Stimulated activated CD4-positive, alpha-beta T cell treated with anti-CD3 and anti-CD28 coated beads, TNF-alpha, amount 100 ng/mL, for 4 hours (primary cell): ENCODE results near the gene TAP2.
"Not testable (repeated sequence)": the region's sequence is repeated elsewhere in the genome, so short reads cannot be mapped to it uniquely, and the experiment has no call there.

Experiments used
- DNase-seq, 3 experiments: peaks; one replicate each; pipeline ENCODE4 v3.0.0-alpha.2; 2020; ENCODE audit warnings: low read depth in 3 of 3

The TAP2 gene

DNA sequence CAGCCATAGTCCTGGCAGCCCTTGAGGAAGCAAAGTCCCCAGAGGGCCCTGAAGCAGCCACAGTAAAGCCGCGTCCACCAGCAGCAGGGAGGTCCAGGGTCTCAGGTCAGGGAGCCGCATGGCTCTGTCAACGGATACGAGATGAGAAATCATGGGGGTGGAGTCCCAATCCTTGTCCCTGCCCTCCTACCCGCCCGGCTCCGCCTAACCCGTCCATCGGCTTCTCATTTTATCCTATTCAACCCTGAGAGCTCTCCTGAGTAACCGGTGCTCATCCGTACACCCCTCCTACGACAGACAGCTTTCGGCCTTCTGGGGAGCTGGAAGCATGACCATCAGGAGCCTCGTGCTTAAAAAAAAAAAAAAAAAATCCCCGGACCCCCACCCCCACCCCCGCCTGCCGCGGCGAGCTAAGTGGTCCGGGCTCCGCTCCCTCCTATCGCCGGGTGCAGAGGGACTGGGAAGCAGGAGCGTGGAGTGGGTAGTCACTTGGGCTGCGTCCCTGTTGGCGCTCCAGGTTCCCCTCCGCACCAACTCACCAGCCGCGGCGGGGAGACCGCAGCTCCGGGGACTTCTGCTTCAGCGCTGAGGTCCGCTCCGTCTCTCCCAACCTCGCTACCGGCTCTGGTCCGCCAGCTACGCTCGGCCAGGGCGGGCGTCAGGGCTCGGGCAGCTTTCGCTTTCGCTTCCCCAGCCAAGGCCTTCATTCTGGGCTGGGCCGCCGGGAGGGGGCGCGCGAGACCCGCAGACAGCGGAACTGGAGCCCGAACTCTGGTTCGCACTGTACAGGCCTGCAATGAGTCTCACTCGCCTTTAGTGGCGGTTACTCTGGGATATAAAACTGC, at the start of gene TAP2:
TAP2 (minus strand) TSS at position 626 of the 845 bp plus-strand sequence; CDS start at position 120, 506 bp downstream.
- DNase-seq: peak; percentile 95 to 98 (median 95)

- DNase-seq: no peak
These were observed 49.1 kb upstream of the TAP2 start for GRCh38 chr6:32887616-32888015.

DNA sequence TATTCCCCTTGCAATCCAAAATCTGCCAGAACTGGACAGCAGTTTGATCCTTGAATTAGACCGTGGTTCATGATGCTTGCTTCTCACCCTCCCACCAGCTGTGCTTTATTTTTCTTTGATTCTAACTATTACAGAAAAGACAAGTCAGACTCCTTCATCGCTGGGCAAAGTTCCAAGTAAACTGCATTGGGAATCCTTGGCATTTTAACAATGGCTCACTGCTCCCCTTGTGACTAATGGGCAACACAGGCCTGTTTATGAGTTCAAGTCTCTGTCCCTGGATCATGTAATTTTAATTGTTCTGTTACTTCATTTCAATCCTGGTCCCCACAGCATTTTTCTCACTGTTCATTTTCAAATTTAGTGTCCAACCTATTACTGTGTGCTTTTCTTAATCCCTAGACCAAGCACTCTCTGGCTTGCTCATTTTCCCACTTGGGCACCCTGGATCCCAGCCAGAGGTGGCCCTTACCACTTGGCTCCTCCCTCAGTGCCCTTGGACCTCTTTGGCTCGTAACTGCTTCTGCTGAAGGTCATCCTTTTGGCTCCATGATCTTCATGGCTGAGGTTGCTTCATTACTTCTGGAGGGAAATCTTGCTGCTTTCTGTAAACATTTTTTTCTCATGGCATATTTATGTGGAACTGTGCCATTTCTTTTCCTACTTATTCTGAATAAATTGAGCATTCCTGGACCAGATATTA, 48.3 kb upstream of the TAP2 start:
- DNase-seq: no peak

DNA sequence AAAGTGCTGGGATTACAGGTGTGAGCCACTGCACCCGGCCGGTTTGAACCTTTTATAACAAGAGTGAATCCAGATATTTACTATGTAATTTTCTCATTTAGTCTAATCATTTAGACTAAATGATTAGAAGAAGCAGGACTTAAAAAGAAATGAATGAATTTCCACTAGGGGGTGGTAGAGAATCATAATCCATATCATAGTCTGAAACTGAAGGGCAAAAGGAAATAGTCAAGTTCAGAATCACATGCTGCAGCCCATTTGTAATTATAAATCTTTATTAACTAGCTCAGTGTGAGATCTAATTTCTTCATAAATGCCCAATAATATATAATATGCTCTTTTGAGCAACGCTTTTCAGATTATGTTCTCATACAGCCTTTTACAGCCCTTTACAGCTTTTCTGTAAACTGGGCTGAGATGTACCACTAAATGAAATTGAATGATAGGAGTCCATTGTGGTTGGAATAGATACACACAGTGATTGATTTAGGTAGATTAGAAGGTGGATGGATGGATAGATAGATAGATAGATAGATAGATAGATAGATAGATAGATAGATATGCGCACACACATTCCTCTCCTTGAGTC, 47.3 kb upstream of the TAP2 start:
- DNase-seq: no peak

DNA sequence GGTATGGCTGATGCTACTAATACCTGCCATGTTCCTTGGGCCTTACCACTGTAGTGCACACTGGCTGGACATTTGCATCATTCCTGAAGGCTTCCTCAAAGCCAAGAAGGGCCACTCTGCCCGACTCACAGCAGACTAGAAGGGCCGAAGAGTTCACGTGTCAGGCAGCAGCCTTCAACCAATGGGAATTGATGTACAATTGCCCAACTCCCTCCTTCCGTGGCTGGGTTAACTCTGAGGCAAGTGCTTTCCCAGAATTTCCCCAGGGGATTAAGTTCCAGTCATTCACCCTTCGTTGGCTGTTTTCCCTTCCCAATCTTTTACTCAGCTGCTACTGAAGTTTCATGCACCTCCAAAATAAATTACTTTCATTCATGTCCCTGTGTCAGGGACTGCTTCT, 45.2 kb upstream of the TAP2 start:
- no peak for DNase-seq

GRCh38 chr6:32882879-32883250, 44.3 kb upstream of the TAP2 start:
- no peak for DNase-seq

DNA sequence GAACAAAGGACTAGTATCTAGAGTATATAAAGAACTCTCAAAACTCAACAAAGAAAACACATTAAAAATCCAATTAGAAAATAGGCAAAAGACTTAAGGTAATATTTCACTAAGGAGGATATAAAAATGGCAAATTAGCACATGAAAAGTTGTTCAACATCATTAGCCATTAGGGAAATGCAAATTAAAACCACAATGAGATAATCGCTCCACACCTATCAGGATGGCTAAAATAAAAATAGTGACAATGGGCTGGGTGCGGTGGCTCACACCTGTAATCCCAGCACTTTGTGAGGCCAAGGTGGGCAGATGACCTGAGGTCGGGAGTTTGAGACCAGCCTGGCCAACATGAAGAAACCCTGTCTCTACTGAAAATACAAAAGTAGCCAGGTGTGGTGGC, 42.4 kb upstream of the TAP2 start:
- DNase-seq: not testable (repeated sequence)

DNA sequence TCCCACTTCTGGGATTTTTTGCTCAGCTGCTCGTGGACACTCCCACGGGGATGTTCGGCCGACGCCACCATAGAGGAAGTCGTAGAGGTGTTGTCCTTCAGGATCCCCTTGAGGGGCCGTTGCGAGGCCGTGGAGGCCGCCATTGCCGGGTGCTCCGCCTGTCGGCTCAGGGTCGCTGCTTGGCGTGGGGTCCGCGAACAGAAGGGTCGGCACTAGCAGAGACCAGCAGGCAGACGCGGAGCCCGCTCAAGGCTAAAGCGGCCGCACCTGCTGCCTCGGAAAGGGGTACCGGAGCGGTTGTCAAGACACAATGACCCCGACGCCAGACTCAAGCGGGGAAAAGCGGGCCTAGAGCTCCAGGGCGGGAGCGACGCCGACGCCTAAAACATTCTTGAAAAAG, 41.2 kb upstream of the TAP2 start:
- DNase-seq: no peak

DNA sequence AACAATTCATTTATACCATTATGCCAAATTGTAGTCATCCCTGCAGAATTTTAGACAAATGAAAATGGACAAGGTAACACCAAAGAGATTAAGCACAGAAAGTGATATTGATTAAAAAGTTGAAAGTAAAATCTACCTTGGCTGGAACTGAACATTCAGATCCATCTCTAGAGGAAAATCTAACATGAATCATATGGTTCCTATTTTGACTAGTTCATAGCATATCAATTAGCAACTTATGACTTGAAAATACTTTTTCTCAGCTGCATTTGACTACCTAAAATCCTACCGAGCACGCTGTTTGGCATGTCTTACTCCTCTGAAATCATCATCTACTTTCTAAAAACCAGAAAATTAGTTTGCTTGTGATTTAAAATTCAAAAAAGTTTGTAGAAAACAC, 38.1 kb upstream of the TAP2 start:
- no peak for DNase-seq

- DNase-seq: not testable (repeated sequence)
These were observed 35.4 kb upstream of the TAP2 start for GRCh38 chr6:32873947-32874346.

DNA sequence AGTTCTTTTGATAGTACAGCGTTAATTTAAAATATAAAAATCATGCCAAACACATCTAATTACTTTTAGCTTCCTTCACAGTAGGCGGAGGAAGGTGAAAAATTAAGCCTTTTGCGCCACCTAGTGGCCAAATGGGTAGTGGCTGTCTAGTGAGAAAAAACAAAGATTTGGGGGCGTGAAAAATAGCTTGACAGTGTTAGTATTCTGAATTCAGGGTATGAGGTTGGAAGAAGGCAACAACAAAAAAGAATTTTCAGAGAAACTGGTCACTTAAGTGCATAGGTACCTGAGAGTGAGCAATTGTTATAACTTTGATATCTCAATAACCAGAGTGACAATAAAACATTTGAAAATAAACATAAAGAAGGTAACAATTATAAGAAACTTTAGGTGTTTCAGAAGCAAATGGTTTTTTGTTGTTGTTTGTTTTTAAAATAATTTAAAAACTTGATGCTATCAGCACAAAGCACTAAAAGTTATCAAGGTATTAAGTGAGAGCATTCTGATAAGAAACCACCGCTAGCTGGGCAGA, 29.8 kb upstream of the TAP2 start:
- DNase-seq: peak; percentile 71 to 83 (median 79)

DNA sequence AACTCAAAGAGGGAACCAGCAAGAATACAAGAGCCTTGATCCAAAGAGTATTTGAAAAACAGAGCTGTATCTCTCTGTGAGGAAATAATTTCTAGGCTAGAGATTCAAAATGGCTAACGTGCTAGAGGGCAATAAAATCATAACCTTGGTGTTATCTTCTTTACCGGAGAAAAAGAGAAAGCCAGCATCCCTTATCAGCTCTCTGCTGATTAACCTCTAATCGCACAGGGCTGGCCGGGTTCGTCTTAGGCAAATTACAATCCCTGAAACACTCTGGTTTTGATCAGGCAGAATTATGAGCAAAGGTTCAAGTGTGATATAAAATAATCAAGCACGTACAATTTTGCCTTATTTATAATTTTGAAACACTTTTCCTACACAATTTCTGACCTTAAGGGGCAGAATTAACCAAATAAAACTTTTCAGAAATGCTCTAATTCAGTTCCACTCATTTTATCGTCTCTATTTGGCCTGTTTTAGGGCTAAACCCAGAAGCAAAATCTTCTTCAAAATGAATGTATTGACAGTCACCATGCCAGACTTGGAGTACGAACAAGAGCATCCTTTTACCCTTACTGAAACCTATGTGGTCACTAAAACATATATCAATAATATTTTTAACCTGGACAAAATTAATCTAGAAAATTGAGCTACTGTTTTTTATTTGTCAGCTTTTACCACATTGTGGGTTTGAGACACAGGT, 29.2 kb upstream of the TAP2 start:
- no peak for DNase-seq

DNA sequence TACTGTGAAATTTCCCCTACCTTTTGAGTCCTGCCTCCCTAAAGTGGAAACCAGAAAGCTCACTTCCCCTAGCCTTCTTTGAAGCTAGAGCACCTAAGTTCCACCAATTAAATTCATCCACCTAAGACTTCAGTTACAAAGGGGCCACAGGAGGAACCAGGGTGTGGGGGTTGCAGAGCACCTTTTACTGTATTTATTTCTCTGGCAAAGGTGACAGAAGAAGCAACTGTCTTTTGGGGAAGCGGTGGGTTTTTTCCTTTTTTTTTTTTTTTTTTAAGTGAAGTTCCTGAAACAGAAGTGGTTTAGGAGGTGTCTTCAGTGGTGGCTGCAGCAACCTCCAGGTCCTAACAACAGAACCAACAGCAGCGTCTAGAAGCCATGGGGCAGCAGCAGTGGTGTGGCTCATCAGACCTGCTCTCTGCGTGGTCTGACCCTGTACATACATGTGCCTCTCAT, 28.5 kb upstream of the TAP2 start:
- no peak for DNase-seq

DNA sequence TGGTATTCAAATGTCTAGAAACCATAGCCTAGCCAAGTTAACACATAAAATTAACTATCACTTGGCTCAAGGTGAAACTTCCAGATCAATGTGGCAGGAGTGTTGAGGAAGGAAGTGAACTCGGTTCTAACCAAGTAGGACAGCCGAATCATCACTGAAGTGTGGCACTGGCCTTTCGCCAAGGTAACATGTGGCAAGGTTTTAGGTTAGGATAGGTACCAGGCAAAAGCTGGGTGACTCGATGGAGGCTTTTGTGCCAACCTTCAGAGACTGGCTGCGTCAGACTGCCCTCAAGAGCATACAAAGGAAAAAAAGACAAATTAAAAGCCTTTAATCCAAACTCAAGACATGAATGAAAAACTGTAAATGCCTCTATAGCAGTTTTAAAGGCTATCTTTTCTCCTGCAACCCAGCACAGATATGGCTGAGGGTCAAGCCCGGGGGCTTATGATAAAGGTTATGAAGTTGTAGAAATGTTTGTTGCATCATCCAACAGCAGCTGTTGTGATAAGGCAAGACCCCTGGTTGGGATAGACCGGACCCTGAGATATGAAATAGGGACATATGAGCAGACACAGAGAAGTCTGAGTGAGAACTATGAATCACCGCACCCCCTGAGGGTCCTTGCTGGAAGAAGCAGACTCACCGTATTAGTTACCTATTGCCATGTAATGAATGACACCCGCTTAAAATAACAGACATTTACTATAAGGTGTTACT, 27.3 kb upstream of the TAP2 start:
- no peak for DNase-seq

GRCh38 chr6:32862725-32863124, 24.2 kb upstream of the TAP2 start:
- no peak for DNase-seq

DNA sequence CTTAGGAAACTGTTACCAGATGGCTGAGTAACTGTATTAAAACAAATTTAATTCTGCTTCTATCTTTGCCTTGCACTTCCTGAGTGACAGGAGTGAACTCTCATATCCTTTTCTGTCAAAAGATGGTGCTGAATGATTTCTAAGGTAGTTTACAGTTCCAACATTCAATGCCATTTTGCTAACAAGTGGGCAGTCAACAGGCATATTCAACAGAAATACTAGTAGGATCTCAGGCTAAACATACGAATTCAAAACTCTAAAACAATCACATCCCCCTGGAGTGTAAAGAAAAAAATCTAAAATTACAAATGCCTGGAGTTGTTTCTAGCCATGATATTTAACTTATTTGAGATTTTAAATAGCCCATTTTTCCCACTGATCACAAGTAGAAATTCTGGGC, 22.1 kb upstream of the TAP2 start:
- no peak for DNase-seq

DNA sequence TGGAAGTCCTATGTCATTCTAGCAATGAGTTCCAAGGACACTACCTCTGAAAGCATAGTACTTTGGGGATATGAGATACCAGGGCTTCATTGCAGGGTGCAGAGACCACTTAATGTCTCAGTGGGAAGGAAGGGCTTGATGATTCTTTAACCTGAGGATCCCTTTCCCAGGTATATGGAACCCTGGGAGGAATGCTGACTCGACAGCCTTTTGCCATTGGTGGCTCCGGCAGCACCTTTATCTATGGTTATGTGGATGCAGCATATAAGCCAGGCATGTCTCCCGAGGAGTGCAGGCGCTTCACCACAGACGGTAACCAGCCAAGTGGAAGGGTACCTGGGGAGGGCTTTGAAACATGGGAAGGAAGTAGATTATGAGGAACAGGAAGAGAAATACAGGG, 19.7 kb upstream of the TAP2 start:
- no peak for DNase-seq

- DNase-seq: no peak
These were observed 18.8 kb upstream of the TAP2 start for GRCh38 chr6:32857156-32857891.

- no peak for DNase-seq
These were observed 17.1 kb upstream of the TAP2 start for GRCh38 chr6:32855467-32856174.
